ENCODE results near the gene NPSR1. TPM values are rescaled to one million over a fixed set of nuclear protein-coding genes. Genes with fewer than 3 reads are reported as not detected.
"Not testable (repeated sequence)": the region's sequence is repeated elsewhere in the genome, so short reads cannot be mapped to it uniquely, and the experiment has no call there.

NPSR1 gene
- total RNA-seq, 2 donors from 2014 or later: not detected

- no peak for ATAC-seq
- intact Hi-C loops (cut with DNase I): no loop called here
Observed at GRCh38 chr7:34752929-34753328, 94.9 kb downstream of the NPSR1 start.

GRCh38 chr7:34755008-34755407, 97.0 kb downstream of the NPSR1 start:
- intact Hi-C loops (cut with DNase I): no loop called here
- ATAC-seq (no peak), DNase-seq (no peak)

More at GRCh38 chr7:34752929-34753328, 94.9 kb downstream of the NPSR1 start:
- DNase-seq: no peak

- intact Hi-C loops (cut with DNase I): no loop called here
- ATAC-seq (no peak), DNase-seq (no peak)
Observed at GRCh38 chr7:34756025-34756437, 98.0 kb downstream of the NPSR1 start.

GRCh38 chr7:34756691-34757090, 98.7 kb downstream of the NPSR1 start:
- ATAC-seq: no peak
- intact Hi-C loops (cut with DNase I): no loop called here
- no peak for DNase-seq

- ATAC-seq: no peak
- no peak for DNase-seq
- intact Hi-C loops (cut with DNase I): no loop called here
Observed at GRCh38 chr7:34757570-34758110, 99.6 kb downstream of the NPSR1 start.

- no peak for DNase-seq
- ATAC-seq: no peak
- intact Hi-C loops (cut with DNase I): no loop called here
Observed at GRCh38 chr7:34758111-34758601, 100.1 kb downstream of the NPSR1 start.

GRCh38 chr7:34759477-34760125, 101.6 kb downstream of the NPSR1 start:
- ATAC-seq (no peak), DNase-seq (no peak)
- intact Hi-C loops (cut with DNase I): no loop called here

GRCh38 chr7:34760271-34760670, 102.3 kb downstream of the NPSR1 start:
- no peak for ATAC-seq
- intact Hi-C loops (cut with DNase I): no loop called here

GRCh38 chr7:34761206-34761605, 103.2 kb downstream of the NPSR1 start:
- no peak for ATAC-seq

More at GRCh38 chr7:34760271-34760670, 102.3 kb downstream of the NPSR1 start:
- DNase-seq: no peak

GRCh38 chr7:34761627-34762026, 103.6 kb downstream of the NPSR1 start:
- intact Hi-C loops (cut with DNase I): no loop called here
- DNase-seq (no peak), ATAC-seq (no peak)

More at GRCh38 chr7:34761206-34761605, 103.2 kb downstream of the NPSR1 start:
- intact Hi-C loops (cut with DNase I): no loop called here
- no peak for DNase-seq

GRCh38 chr7:34762764-34763163, 104.7 kb downstream of the NPSR1 start:
- peak in 1 of 2 donors; percentile 38 for ATAC-seq

GRCh38 chr7:34772296-34772938, 114.4 kb downstream of the NPSR1 start:
- intact Hi-C loops (cut with DNase I): no loop called here
- ATAC-seq (no peak), DNase-seq (no peak)

More at GRCh38 chr7:34762764-34763163, 104.7 kb downstream of the NPSR1 start:
- no peak for DNase-seq
- intact Hi-C loops (cut with DNase I): no loop called here

GRCh38 chr7:34776748-34777358, 118.8 kb downstream of the NPSR1 start:
- ATAC-seq: no peak
- no peak for DNase-seq
- intact Hi-C loops (cut with DNase I): no loop called here

GRCh38 chr7:34780546-34780945, 122.5 kb downstream of the NPSR1 start:
- DNase-seq (no peak), ATAC-seq (no peak)
- intact Hi-C loops (cut with DNase I): no loop called here

- DNase-seq (no peak), ATAC-seq (no peak)
- intact Hi-C loops (cut with DNase I): no loop called here
Observed at GRCh38 chr7:34787586-34787985, 129.6 kb downstream of the NPSR1 start.

GRCh38 chr7:34806831-34807230, 148.8 kb downstream of the NPSR1 start:
- ATAC-seq (no peak), DNase-seq (no peak)
- intact Hi-C loops (cut with DNase I): no loop called here

GRCh38 chr7:34807548-34808340, 149.7 kb downstream of the NPSR1 start:
- ATAC-seq: no peak
- no peak for DNase-seq
- intact Hi-C loops (cut with DNase I): no loop called here

GRCh38 chr7:34814203-34814842, 156.3 kb downstream of the NPSR1 start:
- intact Hi-C loops (cut with DNase I); ATAC-seq; DNase-seq: not testable (repeated sequence)
